HG03039 (cell line): Measurements from ENCODE around the gene SORCS3.

Experiments used
- ATAC-seq: cut with Tn5 transposase; IDR thresholded peaks from one replicate; pipeline ENCODE4 v1.9.1; 2021; ENCODE audit warnings: mild to moderate bottlenecking, moderate library complexity; ENCODE audit not compliant: unreplicated experiment

Gene SORCS3

DNA sequence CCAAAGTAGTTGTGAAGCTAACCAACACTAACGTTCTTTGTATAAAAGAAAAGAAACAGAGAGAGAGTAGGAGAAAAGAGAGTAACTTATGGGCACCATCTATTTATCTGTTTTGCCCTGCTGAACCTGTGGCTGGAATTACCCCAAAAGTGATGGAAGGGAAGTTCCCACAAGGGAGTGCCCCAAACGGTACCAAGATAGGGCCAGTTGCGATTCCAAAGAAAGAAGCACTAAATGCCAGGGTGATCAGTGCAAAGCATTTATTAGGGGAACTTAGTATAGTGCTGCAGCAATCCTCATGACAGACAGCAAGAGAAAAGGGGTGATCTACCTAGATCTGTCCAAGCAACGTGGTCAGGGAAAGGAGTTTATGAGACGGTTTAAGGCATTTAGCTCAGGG, 190.2 kb downstream of the SORCS3 start:
- no peak for ATAC-seq

GRCh38 chr10:104834580-104834979, 193.5 kb downstream of the SORCS3 start:
- no peak for ATAC-seq

GRCh38 chr10:104835422-104835821, 194.3 kb downstream of the SORCS3 start:
- no peak for ATAC-seq

DNA sequence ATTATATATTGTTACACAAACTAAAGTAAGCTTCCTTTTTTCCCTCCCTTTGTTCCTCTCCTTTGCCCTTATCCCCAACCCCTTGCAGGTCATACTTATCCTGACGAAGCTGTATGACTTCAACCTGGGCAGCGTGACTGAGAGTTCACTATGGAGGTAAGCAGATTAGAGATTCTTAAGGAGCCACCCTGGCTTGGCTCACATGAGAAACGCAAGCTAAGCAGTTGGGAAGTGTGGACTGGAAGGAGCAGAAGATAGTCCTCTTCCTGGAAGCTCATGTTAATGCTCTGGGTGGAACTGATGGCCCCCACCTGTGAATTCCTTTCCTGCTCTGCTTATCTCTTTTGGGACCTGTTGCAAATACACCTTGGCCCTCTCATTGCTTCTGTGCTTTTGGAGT, 201.6 kb downstream of the SORCS3 start:
- ATAC-seq, result no peak

- no peak for ATAC-seq
These were observed 203.0 kb downstream of the SORCS3 start for GRCh38 chr10:104844073-104844472.

- ATAC-seq, result no peak
These were observed 208.9 kb downstream of the SORCS3 start for GRCh38 chr10:104850023-104850422.

- ATAC-seq, result no peak
These were observed 227.0 kb downstream of the SORCS3 start for GRCh38 chr10:104867966-104868598.

GRCh38 chr10:104872691-104873090, 231.6 kb downstream of the SORCS3 start:
- no peak for ATAC-seq

- ATAC-seq, result no peak
These were observed 232.1 kb downstream of the SORCS3 start for GRCh38 chr10:104873161-104873560.

GRCh38 chr10:104875561-104875960, 234.5 kb downstream of the SORCS3 start:
- ATAC-seq, result no peak

GRCh38 chr10:104880624-104881398, 239.7 kb downstream of the SORCS3 start:
- ATAC-seq, result no peak

GRCh38 chr10:104881740-104882139, 240.7 kb downstream of the SORCS3 start:
- ATAC-seq, result no peak

GRCh38 chr10:104892879-104893617, 252.0 kb downstream of the SORCS3 start:
- ATAC-seq, result no peak

GRCh38 chr10:104893701-104894100, 252.6 kb downstream of the SORCS3 start:
- no peak for ATAC-seq

DNA sequence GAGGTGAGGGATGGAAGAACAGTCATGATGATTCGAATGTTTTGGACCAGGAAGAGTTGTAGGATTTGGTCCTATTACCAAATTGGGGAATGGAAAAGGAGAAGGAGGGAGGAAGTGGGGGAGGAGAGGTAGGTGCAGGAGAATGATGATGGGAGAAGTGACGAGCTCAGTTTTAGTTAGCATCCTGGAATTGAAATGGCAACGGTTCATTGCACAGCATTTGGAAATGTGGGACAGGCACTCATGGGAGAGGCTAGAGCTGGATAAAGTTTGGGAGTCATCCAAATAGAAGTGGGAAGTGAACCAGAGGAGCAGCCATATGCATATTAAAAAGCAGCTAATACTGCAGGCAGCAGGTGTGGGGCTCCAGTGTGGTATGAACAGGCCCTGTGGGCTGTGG, 253.6 kb downstream of the SORCS3 start:
- no peak for ATAC-seq

DNA sequence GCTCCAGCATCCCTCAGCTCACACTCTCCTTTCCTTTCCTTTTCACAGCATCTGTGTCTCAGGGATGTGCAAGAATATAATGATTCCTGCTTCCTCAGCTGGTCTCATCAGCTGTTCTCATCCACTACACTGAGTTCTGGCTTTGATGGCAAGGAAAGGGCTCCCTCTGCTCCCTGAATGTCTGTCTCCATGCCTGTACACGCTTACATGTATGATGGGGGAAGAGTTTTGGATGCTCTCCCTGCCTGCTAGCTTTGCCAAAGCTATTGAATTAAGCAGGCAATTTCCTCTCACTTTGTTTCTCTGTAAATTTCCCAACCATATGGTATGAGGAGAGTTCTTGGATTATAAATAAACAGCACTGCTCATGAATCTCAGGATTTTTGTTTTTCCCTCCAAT, 254.5 kb downstream of the SORCS3 start:
- ATAC-seq, result no peak

- ATAC-seq, result no peak
These were observed 254.9 kb downstream of the SORCS3 start for GRCh38 chr10:104895981-104896380.

GRCh38 chr10:104897696-104898095, 256.6 kb downstream of the SORCS3 start:
- ATAC-seq, result no peak

DNA sequence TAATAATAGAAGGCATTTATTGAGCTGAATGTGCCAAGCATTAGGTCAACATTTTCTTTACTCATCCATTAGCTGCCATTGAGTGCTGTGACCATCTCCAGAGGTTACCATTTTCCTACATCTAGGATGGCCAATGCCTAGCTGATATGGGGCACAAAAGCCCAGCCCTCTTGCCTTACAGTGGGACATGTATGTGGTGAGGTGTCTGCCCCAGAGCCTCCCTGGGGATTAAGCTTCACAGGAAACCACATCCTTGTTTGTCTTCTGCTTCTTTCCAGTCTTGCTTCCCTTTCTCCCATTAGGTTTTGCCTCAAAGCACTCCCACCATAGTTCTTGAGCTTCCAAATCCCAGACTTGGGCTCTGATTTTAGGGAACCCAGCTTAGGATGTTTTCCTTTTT, 258.7 kb downstream of the SORCS3 start:
- ATAC-seq, result no peak

GRCh38 chr10:104903433-104903832, 262.3 kb downstream of the SORCS3 start:
- ATAC-seq, result no peak

DNA sequence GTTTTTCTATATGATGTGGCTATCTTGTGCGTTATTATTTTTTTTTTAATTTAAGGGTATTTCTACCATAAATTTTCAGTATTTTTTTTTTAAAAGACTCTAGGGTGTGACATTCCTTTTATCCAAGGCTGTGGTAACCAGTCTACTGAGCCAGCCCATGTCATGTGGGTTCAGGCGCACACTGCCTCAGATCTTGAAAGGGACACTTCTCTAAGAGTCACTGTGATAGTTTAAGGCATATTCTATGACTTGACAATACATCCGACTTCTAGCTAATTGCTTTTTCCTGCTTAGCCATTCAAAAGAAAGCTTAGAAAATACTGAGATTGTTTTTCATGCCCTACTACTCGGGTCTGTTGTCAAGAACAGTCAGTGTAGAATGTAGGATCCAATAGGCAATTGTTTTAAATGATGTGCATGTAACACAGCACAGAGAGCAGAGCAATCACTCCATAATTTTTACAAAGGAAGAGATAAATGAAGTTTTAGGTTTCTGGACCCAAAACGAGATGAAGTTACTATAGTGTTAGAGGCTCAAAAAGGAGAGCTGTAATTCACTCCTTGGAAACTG, 263.7 kb downstream of the SORCS3 start:
- no peak for ATAC-seq

GRCh38 chr10:104906112-104906511, 265.0 kb downstream of the SORCS3 start:
- no peak for ATAC-seq
